PFSK-1 (cell line): Measurements from ENCODE around the gene SBF1.

Source experiments
- SIN3A ChIP-seq: IDR thresholded peaks from 2 replicates; pipeline ENCODE4 v1.6.1; 2012; ENCODE audit warnings: mild to moderate bottlenecking, low read length, moderate library complexity, borderline replicate concordance; ENCODE audit not compliant: insufficient read depth
- TAF1 ChIP-seq: IDR thresholded peaks from 2 replicates; pipeline ENCODE4 v1.6.1; 2012; ENCODE audit warnings: low read length, control low read depth, borderline replicate concordance; ENCODE audit not compliant: insufficient read depth
- TF ChIP-seq, protein P1 (sequence below), 2 experiments: IDR thresholded peaks; 2 replicates each; pipeline versions ENCODE4 v1.6.1 to v1.8.0; 2011 to 2012; ENCODE audit warnings: low read depth in 2 of 2, low read length in 2 of 2, control low read depth in 1 of 2, inconsistent platforms in 1 of 2, mild to moderate bottlenecking in 1 of 2, moderate library complexity in 1 of 2; ENCODE audit not compliant: insufficient read depth in 1 of 2

DNA sequence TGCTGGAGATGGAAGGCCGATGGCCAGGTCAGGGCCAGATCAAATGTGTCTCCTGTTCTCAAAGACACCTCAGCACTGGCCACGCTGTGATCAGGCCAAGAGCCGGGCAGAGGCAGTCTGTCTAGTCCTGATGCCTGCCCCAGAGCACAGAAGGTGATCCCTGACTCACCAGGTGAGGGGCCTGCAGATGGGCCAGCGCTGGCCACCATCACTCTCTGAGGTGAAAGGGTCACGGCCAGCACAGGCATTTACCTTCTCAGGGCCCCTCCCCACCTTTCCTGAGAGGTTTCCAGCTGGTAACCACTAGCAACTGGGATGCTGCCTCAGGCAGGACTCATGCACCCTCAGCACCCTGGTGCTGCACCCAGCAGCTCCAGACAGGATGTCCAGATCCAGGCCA lies 2.9 kb downstream of the SBF1 start:
- TF ChIP-seq, protein P1, sequence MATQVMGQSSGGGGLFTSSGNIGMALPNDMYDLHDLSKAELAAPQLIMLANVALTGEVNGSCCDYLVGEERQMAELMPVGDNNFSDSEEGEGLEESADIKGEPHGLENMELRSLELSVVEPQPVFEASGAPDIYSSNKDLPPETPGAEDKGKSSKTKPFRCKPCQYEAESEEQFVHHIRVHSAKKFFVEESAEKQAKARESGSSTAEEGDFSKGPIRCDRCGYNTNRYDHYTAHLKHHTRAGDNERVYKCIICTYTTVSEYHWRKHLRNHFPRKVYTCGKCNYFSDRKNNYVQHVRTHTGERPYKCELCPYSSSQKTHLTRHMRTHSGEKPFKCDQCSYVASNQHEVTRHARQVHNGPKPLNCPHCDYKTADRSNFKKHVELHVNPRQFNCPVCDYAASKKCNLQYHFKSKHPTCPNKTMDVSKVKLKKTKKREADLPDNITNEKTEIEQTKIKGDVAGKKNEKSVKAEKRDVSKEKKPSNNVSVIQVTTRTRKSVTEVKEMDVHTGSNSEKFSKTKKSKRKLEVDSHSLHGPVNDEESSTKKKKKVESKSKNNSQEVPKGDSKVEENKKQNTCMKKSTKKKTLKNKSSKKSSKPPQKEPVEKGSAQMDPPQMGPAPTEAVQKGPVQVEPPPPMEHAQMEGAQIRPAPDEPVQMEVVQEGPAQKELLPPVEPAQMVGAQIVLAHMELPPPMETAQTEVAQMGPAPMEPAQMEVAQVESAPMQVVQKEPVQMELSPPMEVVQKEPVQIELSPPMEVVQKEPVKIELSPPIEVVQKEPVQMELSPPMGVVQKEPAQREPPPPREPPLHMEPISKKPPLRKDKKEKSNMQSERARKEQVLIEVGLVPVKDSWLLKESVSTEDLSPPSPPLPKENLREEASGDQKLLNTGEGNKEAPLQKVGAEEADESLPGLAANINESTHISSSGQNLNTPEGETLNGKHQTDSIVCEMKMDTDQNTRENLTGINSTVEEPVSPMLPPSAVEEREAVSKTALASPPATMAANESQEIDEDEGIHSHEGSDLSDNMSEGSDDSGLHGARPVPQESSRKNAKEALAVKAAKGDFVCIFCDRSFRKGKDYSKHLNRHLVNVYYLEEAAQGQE (IDR thresholded peaks at IDR 0.05; ENCODE audit: insufficient read depth in 1 of 2, low read depth in 2 of 2, low read length in 2 of 2) = no peak
- no peak for TF ChIP-seq TAF1
- no peak for TF ChIP-seq SIN3A
